HG03175 (cell line): ENCODE measurements around the gene PRPF40B.

Experiments used
- ATAC-seq: cut with Tn5 transposase; IDR thresholded peaks from one replicate; pipeline ENCODE4 v1.9.1; 2021; ENCODE audit warnings: mild to moderate bottlenecking, moderate library complexity; ENCODE audit not compliant: unreplicated experiment

The PRPF40B gene

DNA sequence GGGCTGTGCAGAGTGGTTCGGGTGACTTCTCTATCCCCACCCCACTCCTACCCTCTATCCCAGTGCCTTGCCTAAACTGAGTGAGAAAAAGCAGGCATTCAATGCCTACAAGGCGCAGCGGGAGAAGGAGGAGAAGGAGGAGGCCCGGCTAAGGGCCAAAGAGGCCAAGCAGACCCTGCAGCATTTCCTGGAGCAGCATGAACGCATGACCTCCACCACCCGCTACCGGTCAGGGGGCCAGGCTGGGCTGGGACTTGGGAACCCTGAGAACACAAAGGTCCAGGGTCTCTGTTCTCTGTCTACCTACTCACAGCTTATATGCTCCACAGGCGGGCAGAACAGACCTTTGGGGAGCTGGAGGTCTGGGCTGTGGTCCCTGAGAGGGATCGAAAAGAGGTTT lies 11.7 kb downstream of the PRPF40B start:
- ATAC-seq: no peak

DNA sequence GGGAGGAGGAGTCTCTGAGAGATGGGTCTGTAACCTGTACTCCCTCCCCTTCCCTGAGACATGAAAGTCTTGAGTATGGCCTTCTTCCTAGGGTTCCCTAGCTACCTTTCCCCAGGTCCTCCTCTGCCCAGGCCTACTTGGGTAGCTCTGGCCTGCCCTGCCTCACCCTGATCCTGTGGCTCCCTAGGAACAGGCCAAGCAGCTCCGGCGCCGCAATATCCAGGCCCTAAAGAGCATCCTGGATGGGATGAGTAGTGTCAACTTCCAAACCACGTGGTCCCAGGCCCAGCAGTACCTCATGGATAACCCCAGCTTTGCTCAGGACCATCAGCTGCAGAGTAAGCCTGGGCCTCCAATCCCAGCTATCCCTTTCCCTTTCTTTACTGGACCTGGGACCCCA lies 12.3 kb downstream of the PRPF40B start:
- no peak for ATAC-seq

DNA sequence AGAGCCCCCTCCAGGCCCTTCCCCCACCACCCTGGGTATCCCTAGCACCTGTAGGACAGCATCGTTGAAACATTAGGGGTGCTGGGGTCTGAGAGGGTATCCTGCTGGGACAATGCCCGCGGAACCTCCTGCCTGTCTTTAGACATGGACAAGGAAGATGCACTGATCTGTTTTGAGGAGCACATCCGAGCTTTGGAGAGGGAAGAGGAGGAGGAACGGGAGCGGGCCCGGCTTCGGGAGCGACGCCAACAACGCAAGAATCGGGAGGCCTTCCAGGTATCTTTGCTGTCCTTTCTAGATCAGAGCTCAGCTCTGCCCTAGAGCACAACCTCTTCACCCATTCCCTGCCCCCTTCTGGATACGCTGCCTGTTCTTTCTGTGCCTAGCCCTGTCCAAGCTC lies 13.2 kb downstream of the PRPF40B start:
- ATAC-seq: no peak

DNA sequence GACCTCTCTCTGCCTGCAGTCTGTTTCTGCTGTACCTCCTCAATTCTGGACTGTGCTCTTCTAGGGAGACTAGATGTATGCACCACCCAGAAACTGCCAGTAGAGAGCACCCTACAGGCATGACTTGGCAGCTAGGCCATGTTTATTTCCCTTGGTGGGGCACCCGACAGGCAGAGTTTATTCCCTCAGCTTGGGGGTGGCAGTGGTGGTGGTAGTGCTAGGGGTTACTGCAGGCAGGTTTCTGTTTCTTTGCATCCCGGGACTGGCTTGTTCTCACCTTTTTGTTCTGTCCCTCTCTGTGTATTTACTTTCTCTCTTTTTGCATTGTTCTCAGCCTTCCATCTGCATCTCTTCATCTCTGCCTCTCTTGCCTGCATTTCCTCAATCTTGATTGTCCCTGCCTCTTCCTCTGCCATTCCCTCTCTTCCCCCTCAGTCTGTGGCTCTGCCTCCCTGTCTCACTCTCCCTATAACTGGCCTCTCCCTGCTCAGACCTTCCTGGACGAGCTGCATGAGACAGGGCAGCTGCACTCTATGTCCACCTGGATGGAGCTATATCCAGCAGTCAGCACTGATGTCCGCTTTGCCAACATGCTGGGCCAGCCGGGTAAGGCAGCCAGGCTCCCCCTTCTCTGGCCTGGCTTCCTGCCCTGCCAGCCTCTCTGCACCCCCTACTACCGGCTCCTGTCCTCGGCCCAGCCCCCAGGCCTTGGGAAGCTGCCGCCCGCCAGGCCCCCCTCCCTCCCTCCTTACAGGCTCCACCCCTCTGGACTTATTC lies 13.8 kb downstream of the PRPF40B start:
- peak; percentile 66 for ATAC-seq

DNA sequence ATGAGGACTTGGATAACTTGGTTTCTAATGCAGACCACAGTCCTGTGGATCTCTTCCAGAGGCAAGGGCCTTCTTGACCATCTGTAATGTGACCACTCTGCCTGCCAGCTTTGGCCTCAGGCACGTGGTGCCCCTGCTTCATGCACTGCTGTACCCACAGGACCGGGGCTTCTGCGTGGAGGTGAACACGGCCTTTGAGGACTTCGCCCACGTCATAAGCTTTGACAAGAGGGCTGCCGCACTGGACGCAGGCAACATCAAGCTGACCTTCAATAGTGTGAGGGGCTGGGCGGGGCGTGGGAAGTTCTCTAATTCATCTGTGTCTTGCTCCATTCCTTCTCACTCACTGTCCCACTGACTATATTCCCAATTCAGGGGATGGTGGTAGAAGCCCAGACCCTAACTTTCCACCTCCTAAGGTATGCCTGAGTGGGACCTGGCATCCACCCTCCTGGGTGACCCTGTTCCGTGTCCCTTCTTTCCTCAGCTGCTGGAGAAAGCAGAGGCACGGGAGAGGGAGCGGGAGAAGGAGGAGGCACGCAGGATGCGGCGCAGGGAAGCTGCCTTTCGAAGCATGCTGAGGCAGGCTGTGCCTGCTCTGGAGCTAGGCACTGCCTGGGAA lies 18.5 kb downstream of the PRPF40B start:
- no peak for ATAC-seq

DNA sequence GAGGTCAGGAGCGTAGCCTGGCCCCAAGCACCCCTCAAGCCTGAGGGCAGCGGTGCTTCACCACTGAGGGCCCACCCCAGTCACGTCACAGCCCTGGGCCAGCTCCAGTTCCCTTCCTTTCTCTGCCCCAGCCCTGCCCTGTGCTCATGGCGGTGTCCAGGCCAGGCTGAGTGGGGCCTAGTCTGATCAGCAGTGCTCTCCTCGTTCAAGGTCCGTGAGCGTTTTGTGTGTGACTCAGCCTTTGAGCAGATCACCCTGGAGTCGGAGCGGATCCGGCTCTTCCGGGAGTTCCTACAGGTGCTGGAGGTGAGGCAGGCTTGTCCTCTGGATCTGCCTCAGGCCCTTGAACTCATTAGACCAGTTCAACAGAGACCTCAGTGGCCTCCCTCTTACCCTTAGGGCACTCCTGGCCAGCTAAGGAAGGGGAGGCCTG lies 19.0 kb downstream of the PRPF40B start:
- no peak for ATAC-seq

DNA sequence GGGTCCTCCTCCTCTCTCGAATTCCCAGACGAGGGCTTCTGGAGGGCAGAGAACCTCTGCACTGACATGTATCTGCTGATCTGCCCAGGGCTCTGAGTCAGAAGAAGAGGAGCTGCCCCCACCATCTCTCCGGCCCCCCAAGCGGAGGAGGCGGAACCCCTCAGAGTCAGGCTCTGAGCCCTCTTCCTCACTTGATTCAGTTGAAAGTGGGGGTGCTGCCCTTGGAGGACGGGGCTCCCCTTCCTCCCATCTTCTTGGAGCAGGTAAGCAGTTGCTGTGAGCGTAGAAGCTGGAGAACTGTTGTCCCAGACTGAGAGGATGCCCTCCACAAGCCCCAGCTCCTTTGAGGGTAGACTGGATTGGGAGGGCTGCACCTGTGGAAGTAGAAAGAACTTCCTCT lies 19.8 kb downstream of the PRPF40B start:
- ATAC-seq: no peak

DNA sequence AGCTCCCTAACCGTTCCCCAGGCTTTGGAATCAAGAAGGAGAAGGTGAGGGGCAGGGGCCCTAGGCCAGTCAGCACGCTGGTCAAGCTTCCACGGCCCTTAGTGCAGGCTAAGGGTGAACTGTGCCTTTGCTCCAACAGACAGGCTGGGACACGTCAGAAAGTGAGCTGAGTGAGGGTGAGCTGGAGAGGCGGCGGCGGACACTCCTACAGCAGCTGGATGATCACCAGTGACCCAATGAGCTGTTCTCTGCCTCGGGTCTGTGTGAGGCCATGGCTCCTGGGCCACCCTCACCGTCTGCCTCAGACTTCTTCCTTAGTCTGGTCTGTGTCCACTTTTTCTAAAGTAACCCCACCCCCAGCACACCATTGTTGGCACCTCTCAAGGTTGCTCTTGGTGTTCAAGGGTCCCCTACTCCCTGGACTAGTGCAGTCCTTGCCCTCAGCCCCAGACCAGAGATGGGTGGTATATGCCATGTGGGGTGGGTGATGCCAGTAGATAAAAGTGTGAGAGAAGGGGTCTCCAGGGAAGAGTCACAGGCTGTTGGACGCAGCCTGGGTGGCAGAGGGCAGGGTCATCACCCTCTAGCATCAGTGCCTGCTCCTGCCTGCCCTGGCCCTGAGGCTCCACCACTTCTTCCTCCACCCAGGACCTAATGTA lies 20.7 kb downstream of the PRPF40B start:
- no peak for ATAC-seq

DNA sequence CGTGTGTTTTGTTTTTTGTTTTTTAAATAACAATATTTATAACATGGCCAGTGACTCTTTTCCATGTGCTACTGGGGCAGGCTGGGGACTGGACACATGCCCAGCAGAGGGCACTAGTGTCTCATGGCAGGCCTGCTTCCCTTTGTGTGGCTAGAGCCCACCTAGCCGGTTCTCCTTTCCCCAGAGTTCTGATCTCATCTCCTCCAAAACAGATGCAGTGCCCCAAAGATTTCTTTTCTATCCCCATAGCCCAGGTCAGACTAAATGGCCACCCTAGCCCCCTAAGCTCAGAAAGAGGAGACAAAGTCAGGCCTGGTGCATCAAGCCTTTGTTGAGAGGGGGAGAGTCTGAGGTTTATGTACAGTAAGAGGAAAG lies 21.2 kb downstream of the PRPF40B start:
- no peak for ATAC-seq

DNA sequence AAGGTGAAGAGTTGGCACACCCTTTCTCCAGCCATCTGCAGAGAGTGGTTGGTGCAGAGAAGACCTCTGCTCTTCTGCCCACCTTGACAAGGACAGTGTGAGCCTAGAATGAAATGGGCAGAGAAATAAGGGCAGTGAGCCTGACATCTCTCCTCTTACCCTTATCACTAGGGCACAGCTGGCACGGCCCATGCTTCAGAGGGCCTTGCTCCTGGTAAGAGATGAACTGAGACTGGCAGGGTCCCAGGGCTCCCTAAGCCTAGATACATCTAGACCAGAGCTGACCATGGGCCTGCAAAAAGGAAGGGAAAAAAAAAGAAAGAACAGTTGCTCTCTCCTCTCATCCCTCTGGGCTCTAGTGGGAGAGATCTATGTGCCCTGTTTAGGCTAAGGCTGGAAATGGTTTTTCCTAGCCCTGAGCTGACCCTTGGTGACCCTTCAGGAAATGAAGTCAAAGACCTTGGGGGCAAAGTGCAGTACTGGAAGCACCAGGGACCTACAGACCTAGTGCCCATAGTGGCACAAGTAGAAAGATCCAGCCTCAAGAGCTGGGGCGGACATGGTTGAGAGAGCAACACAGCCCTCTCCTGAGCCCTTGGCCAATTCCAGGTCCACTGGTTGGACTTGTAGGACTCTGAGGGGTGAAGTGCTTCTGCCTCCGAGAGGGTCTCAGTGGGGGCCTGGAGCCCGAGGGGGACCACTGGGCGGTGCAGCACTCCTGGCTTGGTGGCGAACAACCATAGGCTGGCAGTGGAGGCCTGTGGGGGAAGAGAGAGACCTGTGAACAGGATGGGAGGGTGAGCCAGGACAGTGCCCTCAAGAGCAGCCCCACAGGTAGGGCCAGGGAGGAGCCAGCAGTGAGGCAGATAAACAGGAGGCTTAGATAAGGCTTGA lies 22.0 kb downstream of the PRPF40B start:
- ATAC-seq: no peak

DNA sequence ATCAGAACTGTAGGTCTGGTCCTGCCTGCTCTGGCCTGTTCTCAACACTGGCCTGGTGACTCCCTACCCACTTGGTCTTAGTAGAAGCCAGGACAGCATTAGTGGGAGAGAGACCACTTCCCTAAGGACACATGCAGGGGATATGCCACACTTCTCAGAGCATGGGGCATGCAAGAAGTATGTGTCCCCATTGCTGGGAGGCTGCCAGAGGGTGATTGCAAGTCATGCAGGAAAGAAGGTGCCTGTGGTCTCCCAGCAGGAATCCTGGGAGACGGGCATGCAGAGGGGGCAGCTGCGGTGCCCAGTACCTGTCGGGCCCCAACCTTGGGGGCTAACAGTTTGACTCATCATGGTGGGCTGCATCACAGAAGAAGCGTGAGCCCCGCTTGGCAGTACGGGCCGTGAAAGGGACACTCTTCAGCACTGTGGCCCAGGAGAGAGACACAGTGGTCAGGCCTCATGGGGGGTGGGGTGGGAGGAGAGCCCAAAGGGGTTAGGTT lies 23.0 kb downstream of the PRPF40B start:
- ATAC-seq: no peak

DNA sequence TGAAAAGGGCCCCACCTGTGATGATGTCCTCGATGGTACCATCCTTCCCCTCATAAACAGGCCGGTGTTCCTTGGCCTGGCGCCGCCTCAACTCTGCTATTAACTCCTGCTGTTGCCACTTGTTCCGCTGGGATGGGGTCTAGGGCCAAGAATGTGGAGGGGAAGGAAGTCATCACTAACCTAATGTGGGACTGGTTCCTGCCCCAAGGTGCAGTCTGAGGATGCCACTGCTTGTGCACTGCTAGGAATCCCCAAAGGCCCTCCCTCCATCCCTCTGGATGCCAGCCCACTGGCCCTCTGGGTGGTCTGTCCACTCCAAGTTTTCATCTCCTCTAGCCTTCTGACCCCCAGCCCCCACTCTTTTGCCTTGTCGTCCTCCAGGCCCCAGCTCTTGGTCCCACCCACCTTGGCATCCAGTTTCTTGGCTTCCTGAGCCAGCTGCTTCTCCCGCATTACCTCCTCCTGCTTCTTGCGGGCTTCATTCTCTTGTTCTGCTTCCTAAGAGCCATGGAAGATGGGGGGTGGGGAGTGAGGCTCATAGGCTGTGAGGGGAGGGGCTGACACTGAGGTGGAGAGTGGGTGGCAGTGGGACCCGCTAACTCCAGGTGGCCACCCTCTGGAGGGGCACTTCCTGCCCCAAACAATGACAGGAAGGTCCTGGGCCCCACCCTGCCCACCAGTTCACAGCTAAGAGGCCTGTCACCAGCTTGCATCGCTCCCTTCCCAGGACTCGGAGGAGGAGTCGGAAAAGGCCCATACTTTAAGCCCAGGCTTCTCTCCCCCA lies 23.7 kb downstream of the PRPF40B start:
- ATAC-seq: no peak

DNA sequence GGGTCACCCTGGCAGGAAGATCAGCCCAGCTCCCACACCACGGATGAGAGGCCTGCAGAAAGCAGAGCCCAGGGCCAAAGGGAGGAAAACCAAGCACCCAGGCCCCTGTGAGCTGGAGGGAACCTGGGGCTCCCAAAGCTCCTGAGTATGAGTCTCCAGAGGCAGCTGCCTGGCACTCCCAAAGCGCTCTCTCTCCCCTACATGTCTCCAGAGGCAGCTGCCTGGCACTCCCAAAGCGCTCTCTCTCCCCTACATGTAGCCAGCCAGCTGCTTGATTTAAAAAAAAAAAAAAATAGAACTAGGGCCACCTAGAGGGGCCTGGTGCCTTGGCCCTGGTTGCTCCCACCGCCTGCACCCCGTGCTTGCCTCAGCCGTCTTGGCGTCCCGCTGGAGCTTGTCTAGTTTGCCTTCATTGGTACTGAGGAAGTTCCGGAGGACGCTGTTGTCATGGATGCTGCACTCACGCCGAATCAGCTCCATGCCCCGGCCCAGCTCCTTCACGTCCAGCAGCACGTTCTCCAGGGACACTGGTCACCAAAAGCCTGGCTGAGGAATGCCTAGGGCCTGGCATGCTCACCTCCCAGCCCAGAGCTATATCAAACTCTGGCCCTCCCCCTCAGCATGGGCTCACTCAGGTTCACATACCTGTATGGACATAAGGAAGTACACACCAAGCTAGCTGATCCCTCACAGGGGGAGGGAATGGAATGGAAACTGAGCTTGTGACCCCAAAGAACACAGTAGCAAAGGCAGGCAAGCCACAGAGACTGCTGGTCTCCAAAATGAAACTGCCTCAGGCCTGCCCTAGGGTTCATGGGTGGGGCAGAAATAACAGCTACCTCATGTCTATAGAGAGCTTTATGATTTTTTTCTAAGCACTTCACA lies 24.7 kb downstream of the PRPF40B start:
- ATAC-seq: no peak

DNA sequence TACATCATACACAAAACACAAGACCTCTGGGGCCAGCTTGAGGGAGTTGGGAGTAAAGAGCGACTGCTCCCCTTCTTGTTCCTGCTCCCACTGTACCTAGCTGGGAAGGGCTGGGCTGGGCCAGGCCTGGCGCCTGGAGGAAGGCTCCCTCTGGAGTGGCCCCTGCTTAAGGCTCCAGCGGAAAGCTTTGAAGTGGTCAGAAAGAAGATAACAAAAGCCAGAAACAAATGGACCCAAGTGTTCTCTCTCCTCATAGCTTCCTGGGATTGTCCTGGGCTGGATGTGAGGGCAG lies 25.3 kb downstream of the PRPF40B start:
- ATAC-seq: no peak

DNA sequence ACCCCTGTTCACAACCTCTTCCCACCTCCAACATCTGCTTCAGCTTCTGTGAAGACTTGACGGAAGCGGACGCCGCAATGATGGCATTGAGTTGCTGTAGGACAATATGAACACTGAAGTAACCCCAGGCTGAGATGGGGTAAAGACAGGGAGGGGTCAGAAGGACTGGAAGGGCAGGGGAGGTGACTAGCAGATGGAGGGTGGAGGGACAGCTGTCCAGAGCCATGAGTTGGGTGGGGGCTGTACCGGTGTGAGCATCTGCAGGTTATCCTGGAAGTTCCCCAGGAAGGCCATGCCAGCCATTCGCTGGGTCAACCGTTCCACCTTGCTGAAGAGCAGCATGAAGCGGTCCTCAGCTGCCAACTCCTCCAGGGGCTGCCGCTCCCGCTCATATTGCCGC lies 26.1 kb downstream of the PRPF40B start:
- no peak for ATAC-seq

DNA sequence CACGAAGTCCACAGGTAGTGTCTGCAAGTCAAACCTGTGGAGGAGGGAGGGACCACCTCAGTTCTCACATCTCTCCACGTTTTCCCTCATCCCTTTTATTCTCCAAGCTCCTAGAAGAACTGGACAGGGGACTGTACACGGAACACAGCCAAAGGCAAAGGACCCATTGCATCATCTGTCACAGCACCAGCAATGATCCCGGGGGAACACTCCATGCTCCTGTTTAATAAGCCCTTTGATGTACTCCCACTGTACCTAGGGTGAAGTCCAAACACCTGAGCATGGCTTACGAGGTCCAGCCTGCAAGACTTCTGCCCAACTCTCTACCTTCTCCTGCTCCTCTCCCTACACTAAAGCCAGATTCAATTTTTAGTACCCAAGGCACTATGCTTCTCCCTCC lies 26.5 kb downstream of the PRPF40B start:
- ATAC-seq: no peak

DNA sequence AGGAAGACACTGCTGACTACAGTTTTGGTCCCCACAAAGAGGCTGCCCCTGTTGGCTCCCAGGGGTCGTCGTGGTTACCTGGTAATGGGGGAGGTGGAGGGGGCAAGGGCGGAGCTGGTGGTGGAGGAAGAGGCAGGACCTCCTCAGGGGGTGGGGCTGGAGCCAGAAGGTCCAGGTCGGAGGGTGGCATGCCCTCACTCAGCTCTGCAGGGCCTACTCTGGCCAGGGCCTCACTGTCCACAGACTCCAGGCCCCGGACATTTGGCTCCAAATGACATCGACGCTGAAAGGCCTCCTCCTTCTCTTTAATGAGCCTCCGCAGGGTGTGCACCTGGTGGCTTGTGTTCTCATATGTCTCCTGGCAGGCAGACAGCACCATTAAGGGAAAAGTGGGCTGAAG lies 28.5 kb downstream of the PRPF40B start:
- no peak for ATAC-seq

DNA sequence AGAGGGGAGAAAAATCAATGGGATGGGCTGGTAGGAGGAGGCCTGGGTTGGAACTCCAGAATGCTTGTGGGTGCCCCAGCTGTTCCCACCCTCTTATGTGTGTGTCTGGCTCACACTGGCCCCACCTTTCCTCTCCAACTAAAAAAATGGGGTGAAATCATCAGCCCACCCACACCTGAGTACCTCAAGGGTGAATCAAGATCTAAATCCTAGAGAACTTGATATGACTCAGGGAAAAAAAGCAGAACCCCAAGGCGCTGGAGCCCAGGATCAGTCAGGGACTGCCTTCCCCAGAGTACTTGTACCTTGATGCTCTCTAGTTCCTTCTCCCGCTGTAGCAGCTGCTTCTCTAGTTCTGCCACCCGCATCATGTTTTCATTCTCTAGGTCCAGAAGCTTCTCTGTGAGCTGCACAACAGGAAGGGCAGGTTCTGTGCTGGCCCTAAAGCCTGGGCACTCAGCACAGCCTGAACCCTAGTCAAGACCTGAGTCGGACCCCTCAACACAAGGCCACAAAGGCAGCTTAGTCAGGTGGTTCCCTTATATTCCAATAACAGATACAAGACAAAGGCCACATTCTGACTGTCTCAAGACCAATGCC lies 29.7 kb downstream of the PRPF40B start:
- no peak for ATAC-seq

DNA sequence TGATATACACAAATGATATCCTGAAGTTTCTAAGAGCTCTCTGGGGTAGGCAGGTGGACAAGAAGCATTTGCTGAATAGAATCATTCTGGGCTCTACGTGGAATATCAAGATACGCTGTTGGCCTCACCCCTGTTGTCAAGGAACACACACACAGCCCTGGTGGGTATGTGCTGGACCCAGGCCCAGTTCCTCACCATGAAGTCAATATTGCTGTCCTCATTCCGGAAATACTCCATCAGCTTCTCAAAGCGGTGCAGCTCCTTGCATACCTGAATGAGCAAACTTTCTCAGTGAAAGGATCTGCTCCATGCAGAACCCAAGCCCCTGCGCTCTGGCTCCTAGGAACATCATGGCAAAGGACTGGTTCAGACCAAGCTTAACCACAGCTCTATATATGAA lies 31.4 kb downstream of the PRPF40B start:
- ATAC-seq: no peak
